Stimulated activated naive CD8-positive, alpha-beta T cell treated with anti-CD3 and anti-CD28 coated beads, Interleukin-15, Interleukin-2, amounts not matched to agents 100 ng/mL and 50 ng/mL, for 24 hours (primary cell): ENCODE data around the gene C12orf75.
"Not testable (repeated sequence)": the region's sequence is repeated elsewhere in the genome, so short reads cannot be mapped to it uniquely, and the experiment has no call there.

ENCODE experiments used
- H3K27ac Mint-ChIP-seq: one replicate; pipeline ENCODE4 v1.8.0; 2021; ENCODE audit warnings: mild to moderate bottlenecking, mixed read lengths
- H3K27me3 Mint-ChIP-seq: one replicate; pipeline ENCODE4 v1.8.0; 2021; ENCODE audit warnings: mixed read lengths
- H3K36me3 Mint-ChIP-seq: one replicate; pipeline ENCODE4 v1.8.0; 2021; ENCODE audit warnings: low read depth, mixed read lengths
- H3K4me1 Mint-ChIP-seq: one replicate; pipeline ENCODE4 v1.8.0; 2021; ENCODE audit warnings: low read depth, mixed read lengths
- H3K4me3 Mint-ChIP-seq: one replicate; pipeline ENCODE4 v1.8.0; 2021; ENCODE audit warnings: mild to moderate bottlenecking, mixed read lengths
- H3K9me3 Mint-ChIP-seq: one replicate; pipeline ENCODE4 v1.8.0; 2021; ENCODE audit warnings: mixed read lengths

The C12orf75 gene

GRCh38 chr12:105318651-105319483 is 11.6 kb upstream of the C12orf75 start:
- Mint-ChIP-seq H3K36me3 (peaks cover 4% of the 10 kb centered on the region), H3K4me1 (peaks cover 7% of the 10 kb centered on the region), H3K4me3 (no peak overlapping the region), H3K27me3 (no peaks in the 10 kb centered on the region), H3K27ac (no peak overlapping the region), H3K9me3 (peaks cover 5% of the 10 kb centered on the region)

GRCh38 chr12:105319691-105320209 is 10.7 kb upstream of the C12orf75 start:
- no peak overlapping the region for H3K27ac Mint-ChIP-seq
- H3K4me1 Mint-ChIP-seq = peaks cover 7% of the 10 kb centered on the region
- H3K27me3 Mint-ChIP-seq = no peaks in the 10 kb centered on the region
- H3K36me3 Mint-ChIP-seq = no peaks in the 10 kb centered on the region
- H3K9me3 Mint-ChIP-seq = no peaks in the 10 kb centered on the region
- no peak overlapping the region for H3K4me3 Mint-ChIP-seq

DNA sequence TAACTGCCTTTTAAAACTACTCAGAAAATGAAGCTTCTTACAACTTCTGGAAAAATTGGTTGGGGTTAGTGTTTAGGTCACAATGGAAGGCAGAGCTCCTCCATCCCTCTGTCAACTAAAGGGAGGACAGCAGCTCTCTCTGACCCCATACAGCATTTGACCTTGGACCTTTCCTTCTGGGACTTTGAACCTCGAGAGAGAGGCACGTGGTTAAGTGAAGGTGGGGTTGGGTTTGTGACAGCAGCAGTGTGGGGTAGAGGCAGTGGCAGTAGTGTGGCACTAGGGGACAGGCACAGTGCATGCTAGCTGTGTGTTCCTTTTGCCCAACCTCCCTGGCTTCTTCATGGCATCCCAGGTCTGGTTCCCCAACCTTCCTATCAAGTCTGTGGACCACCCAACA is 9.4 kb upstream of the C12orf75 start:
- H3K27me3 Mint-ChIP-seq = no peaks in the 10 kb centered on the region
- H3K36me3 Mint-ChIP-seq = no peaks in the 10 kb centered on the region
- H3K9me3 Mint-ChIP-seq = no peaks in the 10 kb centered on the region
- no peak overlapping the region for H3K27ac Mint-ChIP-seq
- H3K4me1 Mint-ChIP-seq = peaks cover 3% of the 10 kb centered on the region
- no peak overlapping the region for H3K4me3 Mint-ChIP-seq

GRCh38 chr12:105322070-105322469 is 8.4 kb upstream of the C12orf75 start:
- no peaks in the 10 kb centered on the region for H3K9me3 Mint-ChIP-seq
- no peak overlapping the region for H3K4me3 Mint-ChIP-seq
- peaks cover 11% of the 10 kb centered on the region for H3K4me1 Mint-ChIP-seq
- H3K36me3 Mint-ChIP-seq = no peaks in the 10 kb centered on the region
- no peaks in the 10 kb centered on the region for H3K27me3 Mint-ChIP-seq
- H3K27ac Mint-ChIP-seq = no peak overlapping the region

DNA sequence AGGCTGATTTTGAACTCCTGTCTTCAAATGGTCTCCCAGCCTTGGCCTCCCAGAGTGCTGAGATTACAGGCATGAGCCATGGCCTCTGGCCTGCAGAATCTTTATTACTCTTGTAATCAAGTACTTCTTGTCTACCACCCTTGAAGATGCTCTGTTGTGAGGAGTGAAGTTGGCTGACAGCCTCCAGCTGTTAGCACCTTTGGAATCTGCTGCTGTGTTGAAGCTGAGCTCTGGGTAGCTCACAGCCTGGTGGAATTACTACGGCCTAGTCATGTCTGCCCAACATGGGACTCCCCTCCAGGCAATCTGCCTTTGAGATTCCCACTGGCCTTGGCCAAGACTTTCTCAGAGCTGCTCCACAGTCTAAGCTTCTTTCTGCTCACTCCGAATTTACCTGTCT is 5.8 kb upstream of the C12orf75 start:
- Mint-ChIP-seq H3K4me3 (no peak overlapping the region), H3K27ac (no peak overlapping the region), H3K9me3 (no peaks in the 10 kb centered on the region), H3K27me3 (no peaks in the 10 kb centered on the region), H3K36me3 (no peaks in the 10 kb centered on the region), H3K4me1 (peaks cover 31% of the 10 kb centered on the region)

- Mint-ChIP-seq H3K27ac (no peak overlapping the region), H3K4me3 (no peak overlapping the region), H3K36me3 (no peaks in the 10 kb centered on the region), H3K27me3 (no peaks in the 10 kb centered on the region), H3K4me1 (peaks cover 34% of the 10 kb centered on the region), H3K9me3 (no peaks in the 10 kb centered on the region)
Measured at GRCh38 chr12:105325117-105325516, 5.4 kb upstream of the C12orf75 start.

DNA sequence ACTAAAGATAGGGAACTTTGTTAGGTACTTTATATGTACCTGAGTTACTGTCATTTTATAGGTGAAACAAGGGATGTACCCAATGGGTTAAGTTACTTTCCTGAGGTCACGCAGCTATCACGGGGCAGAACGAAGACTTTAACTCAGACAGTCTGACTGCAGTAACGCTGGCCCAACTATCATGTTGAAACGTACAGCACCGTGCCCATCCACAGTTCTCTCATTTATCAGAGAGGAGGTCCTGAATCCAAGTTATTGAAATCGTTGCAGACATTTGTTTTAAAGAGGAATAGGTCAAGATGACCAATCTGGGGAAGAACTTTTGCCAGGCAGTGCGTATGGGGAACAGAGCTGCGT is 587 bp upstream of the C12orf75 start:
- Mint-ChIP-seq H3K36me3 (no peaks in the 10 kb centered on the region), H3K9me3 (no peaks in the 10 kb centered on the region), H3K4me1 (peaks cover 56% of the 10 kb centered on the region), H3K27me3 (no peaks in the 10 kb centered on the region), H3K27ac (peak overlapping the region; percentile 72), H3K4me3 (peak overlapping the region; percentile 83)

GRCh38 chr12:105330931-105331804 is 677 bp downstream of the C12orf75 start:
- H3K9me3 Mint-ChIP-seq = no peaks in the 10 kb centered on the region
- H3K27me3 Mint-ChIP-seq = no peaks in the 10 kb centered on the region
- H3K27ac Mint-ChIP-seq = peak overlapping the region; percentile 65
- peaks cover 58% of the 10 kb centered on the region for H3K4me1 Mint-ChIP-seq
- H3K36me3 Mint-ChIP-seq = no peaks in the 10 kb centered on the region
- H3K4me3 Mint-ChIP-seq = peak overlapping the region; percentile 82

DNA sequence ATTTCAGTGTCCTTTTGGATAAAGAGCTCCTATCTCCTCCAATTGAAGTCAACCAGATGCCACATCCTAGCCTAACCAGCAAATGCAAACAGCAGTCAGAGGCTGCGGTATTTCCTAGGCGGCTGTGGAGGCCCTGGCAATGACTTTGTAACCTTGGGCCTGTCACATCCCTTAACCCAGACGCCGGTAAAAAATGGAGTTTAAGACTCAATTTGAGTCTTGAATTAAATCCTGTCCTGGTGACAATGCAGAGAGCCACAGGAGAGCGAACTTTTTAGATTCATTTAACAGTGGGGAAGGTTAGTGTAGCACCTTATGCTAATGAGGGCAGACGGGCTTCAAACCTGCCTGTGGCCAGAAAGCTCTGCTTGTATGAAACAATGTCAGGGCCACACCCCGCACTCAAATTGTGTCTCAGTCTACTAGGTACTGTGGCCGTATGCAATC is 1.3 kb downstream of the C12orf75 start:
- Mint-ChIP-seq H3K4me3 (peak overlapping the region; percentile 82), H3K4me1 (peaks cover 57% of the 10 kb centered on the region), H3K27me3 (no peaks in the 10 kb centered on the region), H3K9me3 (no peaks in the 10 kb centered on the region), H3K36me3 (peaks cover 3% of the 10 kb centered on the region), H3K27ac (peak overlapping the region; percentile 65)

DNA sequence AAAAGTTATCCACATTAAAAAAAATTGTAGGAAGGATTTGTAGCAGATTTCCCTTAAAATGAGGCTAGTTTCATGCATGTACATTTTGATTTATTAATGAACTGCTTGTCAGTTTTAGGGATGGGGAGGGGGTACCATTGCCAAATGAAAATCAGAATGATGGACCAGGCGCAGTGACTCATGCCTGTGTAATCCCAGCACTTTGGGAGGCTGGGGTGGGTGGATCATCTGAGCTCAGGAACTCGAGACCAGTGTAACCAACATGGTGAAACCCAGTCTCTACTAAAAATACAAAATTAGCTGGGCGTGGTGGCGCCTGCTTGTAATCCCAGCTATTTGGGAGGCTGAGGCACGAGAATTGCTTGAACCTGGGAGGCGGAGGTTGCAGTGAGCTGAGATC is 1.8 kb downstream of the C12orf75 start:
- not testable (repeated sequence) for H3K27me3 Mint-ChIP-seq, H3K9me3 Mint-ChIP-seq, H3K27ac Mint-ChIP-seq, H3K36me3 Mint-ChIP-seq
- Mint-ChIP-seq H3K4me3 (peak overlapping the region; percentile 82), H3K4me1 (peaks cover 55% of the 10 kb centered on the region)

DNA sequence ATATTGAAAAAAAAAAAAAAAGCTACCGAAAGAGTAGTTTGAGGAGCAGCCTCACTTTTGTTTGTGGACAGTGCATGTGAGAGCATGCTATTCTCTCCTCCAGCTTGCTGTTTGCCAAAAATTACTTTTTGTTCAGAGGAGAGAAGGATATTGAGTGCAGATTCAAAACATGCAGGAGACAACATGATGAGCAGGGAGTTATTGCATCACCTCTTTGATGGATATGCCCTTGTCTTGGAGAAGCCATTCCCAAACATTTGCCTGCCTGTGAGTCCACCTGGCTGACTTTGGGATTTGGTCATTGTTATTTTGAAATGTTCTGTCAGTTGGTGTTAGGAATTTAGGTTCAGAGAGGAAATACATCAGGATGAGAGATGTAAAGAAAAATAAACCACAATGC is 2.4 kb downstream of the C12orf75 start:
- H3K4me3 Mint-ChIP-seq = no peak overlapping the region
- no peak overlapping the region for H3K27ac Mint-ChIP-seq
- peaks cover 6% of the 10 kb centered on the region for H3K36me3 Mint-ChIP-seq
- H3K27me3 Mint-ChIP-seq = no peaks in the 10 kb centered on the region
- no peaks in the 10 kb centered on the region for H3K9me3 Mint-ChIP-seq
- H3K4me1 Mint-ChIP-seq = peaks cover 53% of the 10 kb centered on the region

- Mint-ChIP-seq H3K4me1 (peaks cover 42% of the 10 kb centered on the region), H3K4me3 (no peak overlapping the region), H3K36me3 (peaks cover 6% of the 10 kb centered on the region), H3K27ac (no peak overlapping the region), H3K9me3 (no peaks in the 10 kb centered on the region), H3K27me3 (no peaks in the 10 kb centered on the region)
Measured at GRCh38 chr12:105334001-105334400, 3.5 kb downstream of the C12orf75 start.

DNA sequence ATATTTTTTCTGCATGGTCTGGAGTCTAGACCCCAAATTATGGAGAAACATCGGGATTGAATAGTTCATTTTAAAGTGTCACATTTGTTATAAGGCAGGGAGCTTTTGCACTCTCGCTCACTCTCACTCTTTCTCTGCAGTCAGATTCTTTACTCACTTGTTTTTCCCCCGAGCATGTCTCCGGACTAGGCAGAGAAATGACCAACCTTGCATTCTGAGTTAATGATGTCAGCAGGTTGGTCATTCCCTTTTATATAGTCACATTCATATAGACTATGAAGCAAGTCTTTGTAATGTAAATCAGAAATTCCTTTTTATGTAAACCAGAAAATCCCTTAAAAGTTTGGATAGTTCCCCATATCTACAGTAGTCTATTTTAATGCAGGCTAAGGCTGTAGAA is 4.1 kb downstream of the C12orf75 start:
- Mint-ChIP-seq H3K27ac (no peak overlapping the region), H3K36me3 (peaks cover 6% of the 10 kb centered on the region), H3K27me3 (no peaks in the 10 kb centered on the region), H3K4me3 (no peak overlapping the region), H3K4me1 (peaks cover 42% of the 10 kb centered on the region), H3K9me3 (no peaks in the 10 kb centered on the region)

DNA sequence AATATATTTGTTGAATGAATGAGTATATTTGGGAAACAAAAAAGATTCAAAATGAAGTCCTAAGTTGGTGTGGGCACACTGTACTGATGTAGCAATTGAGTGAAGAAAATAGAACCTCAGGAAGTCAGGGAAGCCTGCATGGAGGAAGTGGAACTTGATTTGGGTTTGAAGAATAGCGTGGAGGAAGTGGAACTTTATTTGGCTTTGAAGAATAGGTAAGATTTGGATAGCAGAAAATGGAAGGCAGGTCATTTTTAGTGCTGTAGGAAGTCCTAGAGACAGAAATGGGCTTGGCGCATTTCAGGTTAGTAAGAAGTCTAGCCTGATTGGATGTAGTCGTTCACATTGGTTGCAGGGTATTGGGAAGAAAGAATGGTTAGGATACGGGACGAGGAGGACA is 5.4 kb downstream of the C12orf75 start:
- Mint-ChIP-seq H3K27ac (no peak overlapping the region), H3K4me3 (no peak overlapping the region), H3K9me3 (peaks cover 5% of the 10 kb centered on the region), H3K4me1 (peaks cover 40% of the 10 kb centered on the region), H3K36me3 (peaks cover 12% of the 10 kb centered on the region), H3K27me3 (no peaks in the 10 kb centered on the region)

DNA sequence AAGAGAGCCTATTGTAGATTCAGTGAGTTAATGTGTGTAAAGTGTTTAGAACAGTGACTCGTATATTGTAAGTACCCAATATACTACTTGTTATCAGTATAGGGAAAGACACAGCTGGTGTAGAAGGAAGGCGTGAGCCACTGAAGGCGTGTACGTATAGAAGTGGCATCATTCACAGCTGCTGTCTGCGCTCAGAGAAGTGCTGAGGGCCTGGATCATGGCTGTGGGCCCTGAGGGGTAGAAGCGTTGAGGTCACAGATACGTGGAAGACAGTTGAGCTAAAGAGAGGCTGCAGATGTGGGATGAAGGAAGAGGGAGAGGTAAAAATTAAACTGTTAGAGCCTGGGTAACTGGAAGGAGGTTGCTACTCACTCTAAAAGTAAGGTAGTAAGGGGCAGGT is 5.9 kb downstream of the C12orf75 start:
- no peak overlapping the region for H3K4me3 Mint-ChIP-seq
- peaks cover 38% of the 10 kb centered on the region for H3K4me1 Mint-ChIP-seq
- no peaks in the 10 kb centered on the region for H3K27me3 Mint-ChIP-seq
- H3K27ac Mint-ChIP-seq = no peak overlapping the region
- H3K9me3 Mint-ChIP-seq = peaks cover 6% of the 10 kb centered on the region
- peaks cover 18% of the 10 kb centered on the region for H3K36me3 Mint-ChIP-seq
